Measurements from ENCODE around the gene IQSEC1. TPM values are rescaled to one million over a fixed set of nuclear protein-coding genes. Genes with fewer than 3 reads are reported as not detected.

The IQSEC1 gene
- total RNA-seq, 1 donor from 2014 or later: 148 TPM

DNA sequence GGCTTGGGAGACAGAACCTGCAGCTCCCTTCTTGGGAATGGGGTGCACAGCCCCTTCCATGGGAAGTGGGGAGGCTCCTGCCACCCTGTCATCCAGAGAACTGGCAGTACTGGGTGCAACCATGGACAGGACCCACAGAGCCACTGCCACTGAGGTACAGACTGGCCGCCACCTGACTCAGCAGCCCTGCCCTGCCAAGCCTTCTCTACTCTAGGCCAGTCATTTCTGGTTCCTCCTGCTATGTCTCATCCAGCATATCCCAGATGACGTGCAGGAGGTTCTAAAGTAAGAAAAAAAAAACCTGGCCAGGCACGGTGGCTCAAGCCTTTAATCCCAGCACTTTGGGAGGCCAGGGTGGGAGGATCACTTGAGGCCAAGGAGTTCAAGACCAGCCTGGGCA lies 155.0 kb downstream of the IQSEC1 start:
- DNase-seq (ENCODE audit: low spot score in 2 of 2): no peak
- intact Hi-C loops (cut with DNase I): no loop called here
- Histone ChIP-seq H3K4me1 (no peaks in the 10 kb centered on the region), H3K27me3 (no peaks in the 10 kb centered on the region), H3K27ac (no peak overlapping the region), H3K9me3 (no peaks in the 10 kb centered on the region), H3K36me3 (peaks cover 84 to 89% of the 10 kb centered on the region in 2 donors), H3K4me3 (no peak overlapping the region)
- TF ChIP-seq, protein P1, sequence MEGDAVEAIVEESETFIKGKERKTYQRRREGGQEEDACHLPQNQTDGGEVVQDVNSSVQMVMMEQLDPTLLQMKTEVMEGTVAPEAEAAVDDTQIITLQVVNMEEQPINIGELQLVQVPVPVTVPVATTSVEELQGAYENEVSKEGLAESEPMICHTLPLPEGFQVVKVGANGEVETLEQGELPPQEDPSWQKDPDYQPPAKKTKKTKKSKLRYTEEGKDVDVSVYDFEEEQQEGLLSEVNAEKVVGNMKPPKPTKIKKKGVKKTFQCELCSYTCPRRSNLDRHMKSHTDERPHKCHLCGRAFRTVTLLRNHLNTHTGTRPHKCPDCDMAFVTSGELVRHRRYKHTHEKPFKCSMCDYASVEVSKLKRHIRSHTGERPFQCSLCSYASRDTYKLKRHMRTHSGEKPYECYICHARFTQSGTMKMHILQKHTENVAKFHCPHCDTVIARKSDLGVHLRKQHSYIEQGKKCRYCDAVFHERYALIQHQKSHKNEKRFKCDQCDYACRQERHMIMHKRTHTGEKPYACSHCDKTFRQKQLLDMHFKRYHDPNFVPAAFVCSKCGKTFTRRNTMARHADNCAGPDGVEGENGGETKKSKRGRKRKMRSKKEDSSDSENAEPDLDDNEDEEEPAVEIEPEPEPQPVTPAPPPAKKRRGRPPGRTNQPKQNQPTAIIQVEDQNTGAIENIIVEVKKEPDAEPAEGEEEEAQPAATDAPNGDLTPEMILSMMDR (IDR thresholded peaks at IDR 0.05): no peak

DNA sequence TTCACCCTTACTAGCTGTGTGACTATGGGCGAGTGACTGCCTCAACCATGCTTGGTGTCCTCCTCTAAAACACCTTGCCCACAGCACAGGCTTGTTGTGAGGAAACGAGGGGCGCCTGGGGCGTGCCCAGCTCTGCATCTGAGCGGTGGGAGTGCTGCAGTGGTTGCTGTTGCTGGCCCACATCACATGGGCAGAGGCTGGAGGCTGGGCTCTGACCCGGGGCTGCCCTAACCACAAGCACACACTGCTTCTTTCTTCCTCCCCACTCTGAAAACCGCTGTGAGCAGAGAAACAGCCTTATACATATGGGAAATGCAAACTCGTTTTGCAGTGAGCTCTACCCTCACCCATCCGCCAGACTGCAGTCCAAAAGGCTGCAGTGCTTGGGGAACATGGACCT lies 157.1 kb downstream of the IQSEC1 start:
- Histone ChIP-seq H3K27ac (no peak overlapping the region), H3K4me3 (no peak overlapping the region), H3K4me1 (no peaks in the 10 kb centered on the region), H3K36me3 (peaks cover 77 to 84% of the 10 kb centered on the region in 2 donors), H3K9me3 (no peaks in the 10 kb centered on the region), H3K27me3 (no peaks in the 10 kb centered on the region)
- TF ChIP-seq, protein P1 (IDR thresholded peaks at IDR 0.05): no peak
- DNase-seq (ENCODE audit: low spot score in 2 of 2): no peak
- intact Hi-C loops (cut with DNase I): no loop called here

DNA sequence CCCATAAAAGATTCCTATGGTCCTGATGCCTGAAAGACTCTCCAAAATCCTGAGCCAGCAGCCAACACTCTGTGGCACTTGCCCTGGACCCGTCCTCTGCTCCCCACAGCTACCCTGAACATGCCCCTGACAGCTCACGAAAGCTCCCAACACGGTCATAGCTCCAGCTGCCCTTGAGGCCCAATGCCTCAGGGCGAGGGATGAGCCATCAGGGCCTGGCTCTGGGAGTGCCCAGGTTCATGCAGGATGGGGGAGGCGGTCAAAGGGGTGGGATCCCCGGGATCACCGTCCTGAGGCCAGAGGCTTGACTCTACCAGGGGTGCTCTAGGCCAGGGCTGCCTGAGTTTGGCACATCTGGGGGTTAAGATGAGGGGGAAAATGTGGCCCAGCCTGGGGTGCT lies 159.1 kb downstream of the IQSEC1 start:
- intact Hi-C loops (cut with DNase I): no loop called here
- no peak for DNase-seq (ENCODE audit: low spot score in 2 of 2)
- H3K36me3 ChIP-seq: peaks cover 79 to 83% of the 10 kb centered on the region in 2 donors
- no peaks in the 10 kb centered on the region for H3K4me1 ChIP-seq
- H3K4me3 ChIP-seq: no peak overlapping the region
- TF ChIP-seq, protein P1 (IDR thresholded peaks at IDR 0.05): no peak
- H3K27ac ChIP-seq: no peak overlapping the region
- H3K9me3 ChIP-seq: no peaks in the 10 kb centered on the region
- H3K27me3 ChIP-seq: no peaks in the 10 kb centered on the region

DNA sequence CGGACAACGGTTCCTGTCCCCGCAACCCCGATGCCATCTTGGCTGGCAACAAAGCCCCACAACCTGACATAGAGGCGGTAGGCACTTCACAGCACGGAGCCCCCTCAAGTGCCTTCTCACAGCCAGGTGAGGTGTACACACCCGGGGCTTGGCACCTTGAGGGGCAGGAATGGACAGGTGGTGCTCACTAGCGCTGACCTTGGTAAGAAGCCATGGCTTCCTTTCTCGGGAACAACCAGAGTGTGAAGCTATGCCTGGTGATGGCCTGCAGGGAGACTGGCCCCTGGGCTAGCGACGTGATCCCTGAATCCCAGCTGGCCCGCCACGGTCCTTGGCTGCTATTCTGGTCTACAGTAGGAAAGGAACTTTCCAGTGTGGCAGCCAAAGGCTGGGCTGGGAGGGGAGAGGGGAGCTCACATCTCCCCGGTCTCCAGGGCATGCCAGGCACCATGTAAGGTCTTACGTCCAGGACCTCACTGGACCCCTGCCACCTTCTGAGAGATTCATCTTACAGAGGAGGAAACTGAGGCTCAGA lies 161.3 kb downstream of the IQSEC1 start:
- H3K9me3 ChIP-seq: no peaks in the 10 kb centered on the region

GRCh38 chr3:12910356-12911099 lies 162.7 kb downstream of the IQSEC1 start:
- H3K36me3 ChIP-seq: peaks cover 82 to 93% of the 10 kb centered on the region in 2 donors

More for the DNA sequence above, 161.3 kb downstream of the IQSEC1 start:
- intact Hi-C loops (cut with DNase I): no loop called here
- TF ChIP-seq, protein P1 (IDR thresholded peaks at IDR 0.05): no peak
- peaks cover 80 to 84% of the 10 kb centered on the region in 2 donors for H3K36me3 ChIP-seq
- peak overlapping the region in 1 of 2 donors; percentile 44 for H3K27ac ChIP-seq
- no peaks in the 10 kb centered on the region for H3K4me1 ChIP-seq
- H3K4me3 ChIP-seq: no peak overlapping the region
- no peak for DNase-seq (ENCODE audit: low spot score in 2 of 2)
- H3K27me3 ChIP-seq: no peaks in the 10 kb centered on the region

More at GRCh38 chr3:12910356-12911099, 162.7 kb downstream of the IQSEC1 start:
- Histone ChIP-seq H3K27me3 (no peaks in the 10 kb centered on the region), H3K4me3 (no peak overlapping the region), H3K9me3 (no peaks in the 10 kb centered on the region), H3K27ac (no peak overlapping the region), H3K4me1 (no peaks in the 10 kb centered on the region)
- no peak for DNase-seq (ENCODE audit: low spot score in 2 of 2)
- intact Hi-C loops (cut with DNase I): no loop called here
- TF ChIP-seq, protein P1 (IDR thresholded peaks at IDR 0.05): no peak
